ENCODE results near the gene PHACTR3.
"Not testable (repeated sequence)": the region's sequence is repeated elsewhere in the genome, so short reads cannot be mapped to it uniquely, and the experiment has no call there.

Gene PHACTR3

GRCh38 chr20:59835448-59836395 lies 231.4 kb downstream of the PHACTR3 start:
- peak; percentile 45 for DNase-seq

GRCh38 chr20:59836767-59837166 lies 232.4 kb downstream of the PHACTR3 start:
- DNase-seq, result peak; percentile 1

GRCh38 chr20:59837623-59838394 lies 233.5 kb downstream of the PHACTR3 start:
- DNase-seq, result no peak

GRCh38 chr20:59839400-59839799 lies 235.1 kb downstream of the PHACTR3 start:
- no peak for DNase-seq

DNA sequence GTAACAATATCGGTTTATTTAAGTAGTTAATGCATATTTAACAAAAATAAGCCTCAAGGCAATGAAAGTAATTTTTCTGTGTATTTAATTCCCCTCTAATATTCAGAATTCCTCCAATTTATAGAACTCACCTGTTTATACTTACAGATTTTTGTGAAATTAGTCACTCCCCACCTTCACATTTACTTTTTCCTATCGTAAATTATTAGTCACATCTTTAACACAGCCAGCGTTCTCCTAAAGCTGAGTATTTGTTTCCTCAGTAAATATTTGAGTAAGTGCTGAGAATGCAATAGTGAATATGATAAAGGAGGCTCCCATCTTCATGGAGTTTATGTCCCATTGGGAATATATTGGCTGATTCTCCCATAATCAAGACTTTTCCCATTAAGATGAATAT lies 241.1 kb downstream of the PHACTR3 start:
- no peak for DNase-seq

DNA sequence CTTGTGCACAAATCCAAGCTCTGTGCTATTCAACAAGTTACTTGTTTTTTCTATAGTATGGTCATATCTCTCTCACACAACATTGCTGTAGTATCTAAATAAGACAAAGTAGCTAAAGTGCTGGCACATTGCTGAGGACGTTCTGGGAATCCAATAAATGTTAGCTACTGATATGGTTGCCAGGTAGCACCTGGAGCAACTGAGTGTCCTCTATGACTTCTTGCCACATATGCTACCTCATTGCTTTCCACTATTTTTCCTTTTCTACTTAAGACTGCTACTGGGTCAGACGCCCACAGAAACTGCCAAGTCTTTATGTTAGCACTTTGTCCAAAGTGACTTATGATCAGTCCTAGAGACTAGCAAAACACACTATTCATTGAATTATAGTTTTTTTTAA lies 243.8 kb downstream of the PHACTR3 start:
- no peak for DNase-seq

GRCh38 chr20:59850018-59850641 lies 245.8 kb downstream of the PHACTR3 start:
- no peak for DNase-seq

DNA sequence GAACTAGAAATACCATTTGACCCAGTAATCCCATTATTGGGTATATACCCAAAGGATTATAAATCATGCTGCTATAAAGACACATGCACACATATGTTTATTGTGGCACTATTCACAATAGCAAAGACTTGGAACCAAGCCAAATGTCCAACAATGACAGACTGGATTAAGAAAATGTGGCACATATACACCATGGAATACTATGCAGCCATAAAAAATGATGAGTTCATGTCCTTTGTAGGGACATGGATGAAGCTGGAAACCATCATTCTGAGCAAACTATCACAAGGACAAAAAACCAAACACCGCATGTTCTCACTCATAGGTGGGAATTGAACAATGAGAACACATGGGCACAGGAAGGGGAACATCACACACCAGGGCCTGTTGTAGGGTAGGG lies 252.2 kb downstream of the PHACTR3 start:
- not testable (repeated sequence) for DNase-seq

DNA sequence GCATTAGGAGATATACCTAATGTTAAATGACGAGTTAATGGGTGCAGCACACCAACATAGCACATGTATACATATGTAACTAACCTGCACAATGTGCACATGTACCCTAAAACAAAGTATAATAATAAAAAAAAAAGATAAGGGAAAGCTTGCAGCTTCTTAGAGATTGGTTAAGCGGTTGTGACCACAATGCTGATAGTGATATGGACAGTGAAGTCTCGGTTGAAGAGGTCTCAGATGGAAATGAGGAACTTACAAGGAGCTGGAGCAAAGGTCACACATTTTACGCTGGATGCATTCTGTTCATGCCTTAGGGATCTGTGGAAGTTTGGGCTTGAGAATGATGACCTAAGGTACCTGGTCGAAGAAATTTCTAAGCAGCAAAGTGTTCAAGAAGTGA lies 252.6 kb downstream of the PHACTR3 start:
- DNase-seq, result not testable (repeated sequence)

GRCh38 chr20:59857966-59858365 lies 253.6 kb downstream of the PHACTR3 start:
- DNase-seq, result no peak

DNA sequence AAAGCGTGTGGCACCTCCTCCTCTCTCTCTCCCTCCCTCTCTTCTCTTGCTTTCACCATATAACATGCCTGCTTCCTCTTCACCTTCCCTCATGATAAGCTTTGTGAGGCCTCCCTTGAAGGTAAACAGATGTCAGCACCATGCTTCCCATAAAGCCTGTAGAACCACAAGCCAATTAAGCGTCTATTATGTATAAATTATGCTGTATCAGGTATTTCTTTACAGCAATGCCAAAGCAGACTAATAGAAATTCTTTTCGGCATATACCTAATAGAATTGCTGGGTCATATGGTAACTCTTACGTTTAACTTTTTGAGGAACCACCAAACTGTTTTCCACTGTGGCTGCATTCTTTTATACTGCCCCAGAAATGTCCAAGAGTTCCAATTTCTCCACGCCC lies 254.1 kb downstream of the PHACTR3 start:
- no peak for DNase-seq

GRCh38 chr20:59861401-59861800 lies 257.1 kb downstream of the PHACTR3 start:
- no peak for DNase-seq

DNA sequence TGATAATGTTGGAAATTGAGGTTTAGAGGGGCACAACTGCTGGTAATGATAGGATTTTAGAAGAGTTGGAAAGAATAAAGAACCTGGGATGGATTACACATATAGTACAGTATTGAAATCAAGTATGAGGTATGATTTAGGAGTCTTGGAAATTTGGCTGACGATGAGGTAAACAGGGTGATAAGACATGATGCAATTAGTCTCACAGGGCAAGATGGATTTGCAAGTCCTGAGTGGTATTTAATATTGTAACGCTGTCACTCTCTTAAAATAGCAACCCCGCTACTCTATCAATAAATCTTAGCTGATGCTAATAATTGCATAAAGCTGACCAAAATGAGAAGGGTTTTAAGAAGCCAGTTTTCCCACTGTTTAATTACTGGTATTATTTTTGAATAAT lies 258.7 kb downstream of the PHACTR3 start:
- no peak for DNase-seq

DNA sequence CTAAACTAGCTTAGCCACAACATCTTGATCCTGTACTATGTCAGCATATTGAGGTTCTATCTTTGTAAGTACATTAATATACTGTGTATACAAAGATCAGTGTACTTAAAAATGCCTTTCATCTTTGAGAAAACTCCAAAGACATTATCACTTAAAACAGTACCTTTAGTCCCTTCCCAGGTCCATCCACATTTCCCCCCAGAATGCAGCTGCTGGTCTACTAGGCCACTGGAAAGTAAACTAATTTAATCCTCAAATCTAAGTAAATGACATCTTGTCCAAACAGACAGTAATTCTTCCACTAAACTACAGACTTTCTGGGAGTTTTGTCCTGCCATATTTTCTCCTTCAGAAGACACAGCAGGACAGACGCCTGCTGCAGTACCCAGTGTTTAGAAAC lies 260.4 kb downstream of the PHACTR3 start:
- no peak for DNase-seq

DNA sequence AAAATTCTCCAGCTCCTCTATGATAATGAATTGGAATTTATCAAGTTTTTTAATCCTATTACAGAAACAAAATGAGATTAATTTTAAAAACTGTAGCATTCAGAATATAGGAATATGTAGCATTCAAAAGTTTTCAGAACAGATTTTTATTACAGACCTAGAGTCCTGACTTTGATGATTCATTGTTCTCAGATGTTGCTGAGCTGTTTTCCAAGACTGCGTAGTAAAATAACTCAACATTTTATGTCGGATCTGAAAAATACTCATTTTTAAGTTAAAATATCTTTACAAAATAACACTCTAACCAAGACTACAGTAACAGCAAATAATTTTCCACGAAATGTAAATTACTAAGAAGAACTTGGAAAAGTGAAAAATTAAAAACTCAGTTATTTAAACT lies 262.0 kb downstream of the PHACTR3 start:
- DNase-seq, result no peak

- no peak for DNase-seq
Observed at GRCh38 chr20:59871096-59871495, 266.8 kb downstream of the PHACTR3 start.

DNA sequence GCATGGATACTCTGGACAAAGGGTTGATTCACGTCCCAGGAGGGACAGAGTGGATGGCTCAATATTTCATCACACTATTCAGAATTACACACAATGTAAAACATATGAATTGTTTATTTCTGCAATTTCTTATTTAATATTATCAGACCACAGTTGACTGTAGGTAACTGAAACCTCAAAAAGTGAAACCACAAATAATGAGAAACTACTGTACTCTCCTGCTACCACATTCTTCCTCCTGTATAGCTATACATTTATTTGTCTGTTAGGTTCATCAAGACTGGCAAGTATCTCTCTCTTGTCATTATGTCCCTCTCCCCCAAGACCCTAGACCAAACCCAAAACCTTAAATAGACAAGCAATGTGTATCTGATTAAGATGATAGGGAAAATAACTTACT lies 269.1 kb downstream of the PHACTR3 start:
- DNase-seq, result no peak

GRCh38 chr20:59880198-59880597 lies 275.9 kb downstream of the PHACTR3 start:
- DNase-seq, result no peak

DNA sequence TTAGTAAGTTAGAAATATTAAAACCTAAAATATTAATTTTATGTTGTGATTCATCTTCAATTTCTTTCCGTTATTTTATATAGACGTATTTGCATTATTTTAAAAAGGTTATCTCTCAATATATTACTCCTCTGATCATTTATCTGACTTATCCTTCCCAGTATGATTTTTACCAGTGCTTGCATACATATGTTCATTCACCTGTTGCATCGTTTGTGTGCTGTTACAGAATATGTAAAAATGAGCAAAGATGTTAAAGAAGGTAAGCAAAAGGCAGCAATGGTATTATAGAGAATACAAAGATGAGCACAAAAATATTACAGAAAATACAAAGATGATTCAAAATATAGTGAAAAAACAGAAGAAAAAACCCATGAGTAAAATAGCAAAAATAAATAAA lies 280.2 kb downstream of the PHACTR3 start:
- DNase-seq, result no peak

- DNase-seq, result no peak
Observed at GRCh38 chr20:59888050-59888449, 283.7 kb downstream of the PHACTR3 start.

DNA sequence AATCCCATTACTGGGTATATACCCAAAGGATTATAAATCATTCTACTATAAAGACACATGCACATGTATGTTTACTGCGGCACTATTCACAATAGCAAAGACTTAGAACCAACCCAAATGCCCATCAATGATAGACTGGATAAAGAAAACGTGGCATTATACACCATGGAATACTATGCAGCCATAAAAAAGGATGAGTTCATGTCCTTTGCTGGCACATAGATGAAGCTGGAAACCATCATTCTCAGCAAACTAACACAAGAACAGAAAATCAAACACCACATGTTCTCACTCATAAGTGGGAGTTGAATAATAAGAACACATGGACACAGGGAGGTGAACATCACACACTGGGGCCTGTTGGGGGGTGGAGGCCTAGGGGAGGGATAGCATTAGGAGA lies 285.7 kb downstream of the PHACTR3 start:
- not testable (repeated sequence) for DNase-seq

DNA sequence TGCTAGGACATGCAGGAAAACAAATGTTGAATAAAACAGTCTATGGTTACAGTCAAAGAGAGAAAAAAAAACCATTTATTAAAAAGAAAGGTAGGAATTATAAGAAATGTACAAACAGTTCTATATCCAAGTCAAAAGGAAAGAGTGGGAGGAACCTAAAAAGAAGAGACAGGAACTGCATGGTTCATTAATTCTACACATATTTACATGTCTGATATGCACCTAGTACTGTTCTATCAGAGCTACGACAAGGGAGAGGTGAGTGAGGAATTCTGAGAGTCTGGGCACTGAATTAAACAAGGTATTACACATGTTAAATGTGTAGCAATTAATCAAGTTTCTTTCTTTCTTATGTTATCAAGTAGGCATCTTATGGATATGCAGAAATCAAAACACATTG lies 287.2 kb downstream of the PHACTR3 start:
- peak; percentile 50 for DNase-seq

DNA sequence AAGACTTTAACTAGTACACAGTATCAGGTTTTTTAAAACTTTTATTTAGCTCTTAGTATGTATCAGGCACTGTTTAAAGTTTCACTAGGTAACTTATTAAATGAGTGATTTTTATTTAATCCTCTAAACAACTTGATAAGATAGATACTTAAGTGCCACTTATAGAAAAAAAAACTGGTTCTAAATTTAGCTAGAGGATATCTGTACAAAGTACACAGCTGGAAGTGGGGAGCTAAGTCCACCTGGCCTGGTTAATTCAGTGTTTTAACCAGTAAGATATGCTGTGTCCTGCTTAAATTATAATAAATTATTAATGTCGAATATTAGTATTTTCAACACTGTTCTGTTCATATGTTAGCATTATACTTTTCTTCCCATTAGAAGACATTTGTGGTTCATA lies 291.6 kb downstream of the PHACTR3 start:
- no peak for DNase-seq

All from kidney glomerular epithelial cell (primary cell).